Measurements from ENCODE around the gene STT3B. TPM values are rescaled to one million over a fixed set of nuclear protein-coding genes. Genes with fewer than 3 reads are reported as not detected.

The STT3B gene
- total RNA-seq, 1 donor = 169 TPM

GRCh38 chr3:31620656-31621055 is 87.9 kb downstream of the STT3B start:
- no peaks in the 10 kb centered on the region for H3K27me3 ChIP-seq (ENCODE audit: insufficient read depth, low read length)
- H3K9me3 ChIP-seq (ENCODE audit: low read depth, low read length) = no peaks in the 10 kb centered on the region

GRCh38 chr3:31621314-31621713 is 88.6 kb downstream of the STT3B start:
- H3K4me1 ChIP-seq (ENCODE audit: insufficient read depth, low read length) = no peaks in the 10 kb centered on the region
- no peaks in the 10 kb centered on the region for H3K9me3 ChIP-seq (ENCODE audit: low read depth, low read length)
- H3K27me3 ChIP-seq (ENCODE audit: insufficient read depth, low read length) = no peaks in the 10 kb centered on the region
- H3K4me3 ChIP-seq (ENCODE audit: low read length) = no peak overlapping the region

More at GRCh38 chr3:31620656-31621055, 87.9 kb downstream of the STT3B start:
- Histone ChIP-seq H3K4me3 (ENCODE audit: low read length) (no peak overlapping the region), H3K4me1 (ENCODE audit: insufficient read depth, low read length) (no peaks in the 10 kb centered on the region)

- H3K4me1 ChIP-seq (ENCODE audit: insufficient read depth, low read length) = no peaks in the 10 kb centered on the region
- no peak overlapping the region for H3K4me3 ChIP-seq (ENCODE audit: low read length)
- no peaks in the 10 kb centered on the region for H3K9me3 ChIP-seq (ENCODE audit: low read depth, low read length)
- H3K27me3 ChIP-seq (ENCODE audit: insufficient read depth, low read length) = no peaks in the 10 kb centered on the region
Measured at GRCh38 chr3:31622636-31623288, 90.0 kb downstream of the STT3B start.

GRCh38 chr3:31624083-31624709 is 91.5 kb downstream of the STT3B start:
- peaks cover 4% of the 10 kb centered on the region for H3K4me1 ChIP-seq (ENCODE audit: insufficient read depth, low read length)
- H3K4me3 ChIP-seq (ENCODE audit: low read length) = no peak overlapping the region
- H3K27me3 ChIP-seq (ENCODE audit: insufficient read depth, low read length) = no peaks in the 10 kb centered on the region
- no peaks in the 10 kb centered on the region for H3K9me3 ChIP-seq (ENCODE audit: low read depth, low read length)

- Histone ChIP-seq H3K27me3 (ENCODE audit: insufficient read depth, low read length) (no peaks in the 10 kb centered on the region), H3K4me3 (ENCODE audit: low read length) (no peak overlapping the region), H3K4me1 (ENCODE audit: insufficient read depth, low read length) (peaks cover 4% of the 10 kb centered on the region), H3K9me3 (ENCODE audit: low read depth, low read length) (no peaks in the 10 kb centered on the region)
Measured at GRCh38 chr3:31625358-31625757, 92.6 kb downstream of the STT3B start.

- H3K4me3 ChIP-seq (ENCODE audit: low read length) = no peak overlapping the region
- H3K27me3 ChIP-seq (ENCODE audit: insufficient read depth, low read length) = no peaks in the 10 kb centered on the region
- H3K4me1 ChIP-seq (ENCODE audit: insufficient read depth, low read length) = peaks cover 4% of the 10 kb centered on the region
- H3K9me3 ChIP-seq (ENCODE audit: low read depth, low read length) = no peaks in the 10 kb centered on the region
Measured at GRCh38 chr3:31629054-31629453, 96.3 kb downstream of the STT3B start.

- no peaks in the 10 kb centered on the region for H3K4me1 ChIP-seq (ENCODE audit: insufficient read depth, low read length)
- H3K9me3 ChIP-seq (ENCODE audit: low read depth, low read length) = no peaks in the 10 kb centered on the region
- H3K4me3 ChIP-seq (ENCODE audit: low read length) = no peak overlapping the region
- no peaks in the 10 kb centered on the region for H3K27me3 ChIP-seq (ENCODE audit: insufficient read depth, low read length)
Measured at GRCh38 chr3:31634476-31634875, 101.8 kb downstream of the STT3B start.

GRCh38 chr3:31635545-31635944 is 102.8 kb downstream of the STT3B start:
- Histone ChIP-seq H3K4me1 (ENCODE audit: insufficient read depth, low read length) (no peaks in the 10 kb centered on the region), H3K9me3 (ENCODE audit: low read depth, low read length) (no peaks in the 10 kb centered on the region), H3K4me3 (ENCODE audit: low read length) (no peak overlapping the region), H3K27me3 (ENCODE audit: insufficient read depth, low read length) (no peaks in the 10 kb centered on the region)

GRCh38 chr3:31636049-31636448 is 103.3 kb downstream of the STT3B start:
- H3K4me1 ChIP-seq (ENCODE audit: insufficient read depth, low read length) = no peaks in the 10 kb centered on the region
- no peak overlapping the region for H3K4me3 ChIP-seq (ENCODE audit: low read length)
- no peaks in the 10 kb centered on the region for H3K27me3 ChIP-seq (ENCODE audit: insufficient read depth, low read length)
- H3K9me3 ChIP-seq (ENCODE audit: low read depth, low read length) = no peaks in the 10 kb centered on the region

GRCh38 chr3:31636694-31637442 is 104.1 kb downstream of the STT3B start:
- H3K4me1 ChIP-seq (ENCODE audit: insufficient read depth, low read length) = no peaks in the 10 kb centered on the region
- no peaks in the 10 kb centered on the region for H3K9me3 ChIP-seq (ENCODE audit: low read depth, low read length)
- no peak overlapping the region for H3K4me3 ChIP-seq (ENCODE audit: low read length)
- H3K27me3 ChIP-seq (ENCODE audit: insufficient read depth, low read length) = no peaks in the 10 kb centered on the region

GRCh38 chr3:31639828-31640227 is 107.1 kb downstream of the STT3B start:
- H3K4me1 ChIP-seq (ENCODE audit: insufficient read depth, low read length) = no peaks in the 10 kb centered on the region
- H3K4me3 ChIP-seq (ENCODE audit: low read length) = no peak overlapping the region
- no peaks in the 10 kb centered on the region for H3K9me3 ChIP-seq (ENCODE audit: low read depth, low read length)
- H3K27me3 ChIP-seq (ENCODE audit: insufficient read depth, low read length) = no peaks in the 10 kb centered on the region

- H3K4me3 ChIP-seq (ENCODE audit: low read length) = no peak overlapping the region
- peaks cover 17% of the 10 kb centered on the region for H3K9me3 ChIP-seq (ENCODE audit: low read depth, low read length)
- no peaks in the 10 kb centered on the region for H3K4me1 ChIP-seq (ENCODE audit: insufficient read depth, low read length)
- no peaks in the 10 kb centered on the region for H3K27me3 ChIP-seq (ENCODE audit: insufficient read depth, low read length)
Measured at GRCh38 chr3:31645256-31645655, 112.5 kb downstream of the STT3B start.

GRCh38 chr3:31648286-31648968 is 115.7 kb downstream of the STT3B start:
- no peak overlapping the region for H3K4me3 ChIP-seq (ENCODE audit: low read length)
- H3K9me3 ChIP-seq (ENCODE audit: low read depth, low read length) = peaks cover 46% of the 10 kb centered on the region

GRCh38 chr3:31652296-31652695 is 119.6 kb downstream of the STT3B start:
- Histone ChIP-seq H3K4me1 (ENCODE audit: insufficient read depth, low read length) (no peaks in the 10 kb centered on the region), H3K27me3 (ENCODE audit: insufficient read depth, low read length) (no peaks in the 10 kb centered on the region), H3K4me3 (ENCODE audit: low read length) (no peak overlapping the region), H3K9me3 (ENCODE audit: low read depth, low read length) (peaks cover 85% of the 10 kb centered on the region)

More at GRCh38 chr3:31648286-31648968, 115.7 kb downstream of the STT3B start:
- Histone ChIP-seq H3K4me1 (ENCODE audit: insufficient read depth, low read length) (no peaks in the 10 kb centered on the region), H3K27me3 (ENCODE audit: insufficient read depth, low read length) (no peaks in the 10 kb centered on the region)

- H3K4me3 ChIP-seq (ENCODE audit: low read length) = no peak overlapping the region
- peaks cover 90% of the 10 kb centered on the region for H3K9me3 ChIP-seq (ENCODE audit: low read depth, low read length)
- H3K4me1 ChIP-seq (ENCODE audit: insufficient read depth, low read length) = no peaks in the 10 kb centered on the region
- H3K27me3 ChIP-seq (ENCODE audit: insufficient read depth, low read length) = no peaks in the 10 kb centered on the region
Measured at GRCh38 chr3:31653464-31653863, 120.7 kb downstream of the STT3B start.

Measured in mononuclear cell (primary cell).